LNCAP (cell line): ENCODE data around the gene SIPA1.

Source experiments
- CTCF ChIP-seq: fragments of 450-650 bp; IDR thresholded peaks from 2 replicates; pipeline ENCODE4 v1.5.1; 2017; ENCODE audit warnings: mild to moderate bottlenecking

SIPA1 gene

GRCh38 chr11:65672180-65672860 is 34.4 kb downstream of the SIPA1 start:
- TF ChIP-seq CTCF: no peak

- no peak for TF ChIP-seq CTCF
These were observed 35.1 kb downstream of the SIPA1 start for GRCh38 chr11:65672982-65673381.

GRCh38 chr11:65680192-65680743 is 42.4 kb downstream of the SIPA1 start:
- no peak for TF ChIP-seq CTCF

GRCh38 chr11:65685981-65686380 is 48.1 kb downstream of the SIPA1 start:
- no peak for TF ChIP-seq CTCF

GRCh38 chr11:65692367-65692766 is 54.5 kb downstream of the SIPA1 start:
- no peak for TF ChIP-seq CTCF

- TF ChIP-seq CTCF: no peak
These were observed 57.7 kb downstream of the SIPA1 start for GRCh38 chr11:65695459-65696241.

- no peak for TF ChIP-seq CTCF
These were observed 59.1 kb downstream of the SIPA1 start for GRCh38 chr11:65696802-65697552.
